Naive thymus-derived CD8-positive, alpha-beta T cell (primary cell): Measurements from ENCODE around the gene PAPSS2. TPM values are rescaled to one million over a fixed set of nuclear protein-coding genes. Genes with fewer than 3 reads are reported as not detected.
"Not testable (repeated sequence)": the region's sequence is repeated elsewhere in the genome, so short reads cannot be mapped to it uniquely, and the experiment has no call there.

Source experiments
- ATAC-seq, 2 donors: fragments of 150-1000 bp; cut with Tn5 transposase in 1 of 2; sonication (Bioruptor Pico), chemical (Tn5 transposase) in 1 of 2; 1 replicate in 1 of 2; 2 replicates in 1 of 2; pipeline ENCODE4 v1.10.0; 2021; ENCODE audit warnings: mild to moderate bottlenecking in 2 of 2, moderate library complexity in 2 of 2
- POLR2A ChIA-PET: fragments of 350-600 bp; sonication (Branson Sonifier 250); formaldehyde crosslinking; loops from one replicate; lab custom pipeline; 2021; ENCODE audit warnings: antibody characterized with exemption; lab: Charles Lee
- DNase-seq, 10 donors: peaks; one replicate each; pipeline versions ENCODE4 v3.0.0 to v3.0.0-alpha.2; 2020 to 2022
- H3K27ac Mint-ChIP-seq, 10 donors: one replicate each; pipeline ENCODE4 v1.8.0; 2020 to 2022; ENCODE audit warnings: mild to moderate bottlenecking in 10 of 10, mixed read lengths in 10 of 10, moderate library complexity in 4 of 10, inconsistent platforms in 1 of 10
- H3K27me3 Mint-ChIP-seq, 5 donors: one replicate each; pipeline ENCODE4 v1.8.0; 2021 to 2022; ENCODE audit warnings: mixed read lengths in 5 of 5
- H3K36me3 Mint-ChIP-seq, 3 donors: one replicate each; pipeline ENCODE4 v1.8.0; 2020 to 2022; ENCODE audit warnings: mixed read lengths in 3 of 3, mild to moderate bottlenecking in 2 of 3, inconsistent platforms in 1 of 3
- H3K4me1 Mint-ChIP-seq, 4 donors: one replicate each; pipeline ENCODE4 v1.8.0; 2021 to 2022; ENCODE audit warnings: mixed read lengths in 4 of 4
- H3K4me3 Mint-ChIP-seq, 10 donors: one replicate each; pipeline ENCODE4 v1.8.0; 2020 to 2022; ENCODE audit warnings: mild to moderate bottlenecking in 10 of 10, mixed read lengths in 10 of 10, moderate library complexity in 6 of 10, inconsistent platforms in 1 of 10
- H3K9me3 Mint-ChIP-seq, 9 donors: one replicate each; pipeline ENCODE4 v1.8.0; 2020 to 2022; ENCODE audit warnings: mixed read lengths in 9 of 9, mild to moderate bottlenecking in 3 of 9, inconsistent platforms in 1 of 9, moderate library complexity in 1 of 9
- polyA plus RNA-seq, 3 donors: library from polyadenylated mRNA; unstranded; fragments of 300-500 nt; fragmentation: Illumina TruSeq; gene quantifications; one replicate each; pipeline ENCODE4 v1.2.3, GENCODE V29; 2021
- total RNA-seq, 8 experiments: library from RNA in 2 of 8; stranded (reverse) in 2 of 8; gene quantifications; one replicate each; pipeline ENCODE4 v1.2.3 and lab custom pipeline; 2021 to 2026

The PAPSS2 gene
- total and polyA plus RNA-seq, 5 experiments from 2014 or later, result 0.05 to 0.70 (median 0.08) TPM; not detected in 2

DNA sequence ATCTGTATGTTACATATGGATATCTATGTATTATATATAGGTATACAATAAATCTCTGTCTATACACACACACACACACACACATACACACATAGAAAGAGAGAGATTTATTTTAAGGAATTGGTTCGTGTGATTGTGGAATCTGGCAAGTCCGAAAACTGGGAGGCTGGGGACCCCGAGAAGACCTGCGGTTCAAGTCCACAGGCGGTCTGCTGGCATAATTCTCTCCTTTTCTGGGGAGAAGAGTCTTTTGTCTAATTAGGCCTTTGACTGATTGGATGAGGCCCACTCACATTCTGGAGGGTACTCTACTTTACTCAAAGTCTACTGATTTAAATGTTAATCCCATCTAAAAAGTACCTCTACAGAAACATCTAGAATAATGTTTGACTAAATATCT lies 65.1 kb downstream of the PAPSS2 start:
- Mint-ChIP-seq H3K9me3 (no peaks in the 10 kb centered on the region), H3K4me3 (no peak overlapping the region), H3K27ac (no peak overlapping the region), H3K36me3 (no peaks in the 10 kb centered on the region), H3K27me3 (peaks cover 0 to 7% (median 0%) of the 10 kb centered on the region in 5 donors), H3K4me1 (peaks cover 0 to 8% (median 0%) of the 10 kb centered on the region in 4 donors)
- DNase-seq, result no peak
- POLR2A ChIA-PET, result no interaction called here
- ATAC-seq, result no peak

GRCh38 chr10:87729940-87730339 lies 70.3 kb downstream of the PAPSS2 start:
- no peak for DNase-seq
- Mint-ChIP-seq H3K27ac (no peak overlapping the region), H3K36me3 (no peaks in the 10 kb centered on the region)

DNA sequence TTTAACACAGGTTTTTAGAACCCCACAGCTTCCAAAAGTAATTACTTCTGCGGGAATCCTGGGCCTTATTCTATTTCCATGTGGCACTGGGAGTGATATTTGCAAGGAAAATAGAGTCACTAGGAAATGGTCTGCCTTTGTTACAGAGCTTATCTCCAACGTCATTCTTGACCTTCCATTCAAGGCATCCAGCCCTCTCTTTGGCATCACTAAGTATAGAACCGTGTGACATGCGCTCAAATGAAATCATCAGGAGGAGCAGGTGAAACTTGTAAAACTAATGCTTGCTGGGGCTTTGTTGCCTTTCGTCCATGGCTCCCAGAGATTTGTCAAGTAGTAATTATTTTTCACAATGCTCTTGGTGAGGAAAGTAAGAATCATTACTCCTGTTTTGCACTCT lies 73.4 kb downstream of the PAPSS2 start:
- ATAC-seq (no peak), DNase-seq (no peak)
- POLR2A ChIA-PET, result no interaction called here
- Mint-ChIP-seq H3K4me3 (no peak overlapping the region), H3K27ac (no peak overlapping the region), H3K27me3 (peaks cover 15 to 30% (median 25%) of the 10 kb centered on the region in 5 donors), H3K36me3 (no peaks in the 10 kb centered on the region), H3K4me1 (peaks cover 0 to 7% (median 0%) of the 10 kb centered on the region in 4 donors), H3K9me3 (no peaks in the 10 kb centered on the region)

More at GRCh38 chr10:87729940-87730339, 70.3 kb downstream of the PAPSS2 start:
- Mint-ChIP-seq H3K4me3 (no peak overlapping the region), H3K4me1 (peaks cover 0 to 3% (median 0%) of the 10 kb centered on the region in 4 donors), H3K27me3 (peaks cover 2 to 22% (median 7%) of the 10 kb centered on the region in 5 donors), H3K9me3 (no peaks in the 10 kb centered on the region)
- POLR2A ChIA-PET, result no interaction called here
- ATAC-seq, result no peak

GRCh38 chr10:87734987-87735827 lies 75.5 kb downstream of the PAPSS2 start:
- no peaks in the 10 kb centered on the region for H3K9me3 Mint-ChIP-seq
- POLR2A ChIA-PET, result interaction anchor here (0.7 kb wide), 1 partner anchor 89 kb away, joined by 5 read pairs; no protein-coding TSS in a partner anchor
- H3K27ac Mint-ChIP-seq, result peak overlapping the region in 1 of 10 donors; percentile 1
- DNase-seq (peak in 2 of 10 donors; percentile 7 to 12), ATAC-seq (no peak)
- peaks cover 17 to 34% (median 26%) of the 10 kb centered on the region in 5 donors for H3K27me3 Mint-ChIP-seq
- peaks cover 0 to 7% (median 0%) of the 10 kb centered on the region in 4 donors for H3K4me1 Mint-ChIP-seq
- H3K36me3 Mint-ChIP-seq, result no peaks in the 10 kb centered on the region
- H3K4me3 Mint-ChIP-seq, result no peak overlapping the region

GRCh38 chr10:87738253-87738652 lies 78.6 kb downstream of the PAPSS2 start:
- DNase-seq, H3K36me3 Mint-ChIP-seq, H3K4me1 Mint-ChIP-seq, H3K9me3 Mint-ChIP-seq, ATAC-seq, H3K27ac Mint-ChIP-seq, H3K4me3 Mint-ChIP-seq, POLR2A ChIA-PET: not testable (repeated sequence)
- peaks cover 13 to 34% (median 22%) of the 10 kb centered on the region in 5 donors for H3K27me3 Mint-ChIP-seq

DNA sequence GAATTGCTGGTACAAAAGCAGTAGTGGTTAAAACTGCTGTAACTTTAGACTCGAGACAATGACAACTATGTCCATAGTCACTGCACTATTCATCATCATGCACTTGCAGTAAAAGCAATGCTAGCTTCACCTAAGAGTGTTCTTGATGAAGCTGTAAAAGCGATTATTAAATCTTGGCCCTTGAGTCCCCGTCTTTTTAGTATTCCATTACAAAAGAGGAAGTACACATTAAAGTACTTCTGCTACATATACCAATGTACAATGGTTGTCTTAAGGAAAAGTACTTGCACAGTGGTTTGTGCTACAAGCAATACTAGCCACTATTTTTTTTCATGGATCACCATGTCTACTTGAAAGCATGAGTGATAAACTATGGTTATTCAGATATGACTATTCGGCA lies 80.0 kb downstream of the PAPSS2 start:
- DNase-seq, result no peak
- H3K27ac Mint-ChIP-seq, result no peak overlapping the region
- peaks cover 11 to 34% (median 13%) of the 10 kb centered on the region in 5 donors for H3K27me3 Mint-ChIP-seq
- no peak for ATAC-seq
- H3K4me3 Mint-ChIP-seq, result no peak overlapping the region
- H3K9me3 Mint-ChIP-seq, result no peaks in the 10 kb centered on the region
- no peaks in the 10 kb centered on the region for H3K36me3 Mint-ChIP-seq
- POLR2A ChIA-PET, result no interaction called here
- peaks cover 0 to 7% (median 0%) of the 10 kb centered on the region in 4 donors for H3K4me1 Mint-ChIP-seq

DNA sequence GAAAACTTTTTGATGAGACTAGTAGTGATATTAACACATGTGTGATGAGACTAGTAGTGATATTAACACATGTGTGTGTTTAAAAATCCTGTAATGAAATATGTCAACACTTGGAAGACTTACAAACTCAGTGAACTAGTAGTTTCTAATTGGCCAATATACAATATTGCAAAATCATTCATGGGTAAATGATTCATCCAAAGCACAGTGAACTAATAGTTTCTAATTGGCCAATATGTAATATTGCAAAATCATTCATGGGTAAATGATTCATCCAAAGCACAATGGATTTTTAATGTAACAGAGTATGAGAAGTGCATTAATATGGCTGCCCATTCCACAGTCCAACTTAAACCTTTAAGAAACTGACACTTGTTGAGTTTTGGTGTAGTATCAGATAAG lies 80.6 kb downstream of the PAPSS2 start:
- no peaks in the 10 kb centered on the region for H3K36me3 Mint-ChIP-seq
- H3K27me3 Mint-ChIP-seq, result peaks cover 9 to 28% (median 10%) of the 10 kb centered on the region in 5 donors
- POLR2A ChIA-PET, result no interaction called here
- ATAC-seq (no peak), DNase-seq (no peak)
- no peaks in the 10 kb centered on the region for H3K9me3 Mint-ChIP-seq
- H3K4me1 Mint-ChIP-seq, result peaks cover 0 to 3% (median 0%) of the 10 kb centered on the region in 4 donors
- no peak overlapping the region for H3K4me3 Mint-ChIP-seq
- H3K27ac Mint-ChIP-seq, result no peak overlapping the region

DNA sequence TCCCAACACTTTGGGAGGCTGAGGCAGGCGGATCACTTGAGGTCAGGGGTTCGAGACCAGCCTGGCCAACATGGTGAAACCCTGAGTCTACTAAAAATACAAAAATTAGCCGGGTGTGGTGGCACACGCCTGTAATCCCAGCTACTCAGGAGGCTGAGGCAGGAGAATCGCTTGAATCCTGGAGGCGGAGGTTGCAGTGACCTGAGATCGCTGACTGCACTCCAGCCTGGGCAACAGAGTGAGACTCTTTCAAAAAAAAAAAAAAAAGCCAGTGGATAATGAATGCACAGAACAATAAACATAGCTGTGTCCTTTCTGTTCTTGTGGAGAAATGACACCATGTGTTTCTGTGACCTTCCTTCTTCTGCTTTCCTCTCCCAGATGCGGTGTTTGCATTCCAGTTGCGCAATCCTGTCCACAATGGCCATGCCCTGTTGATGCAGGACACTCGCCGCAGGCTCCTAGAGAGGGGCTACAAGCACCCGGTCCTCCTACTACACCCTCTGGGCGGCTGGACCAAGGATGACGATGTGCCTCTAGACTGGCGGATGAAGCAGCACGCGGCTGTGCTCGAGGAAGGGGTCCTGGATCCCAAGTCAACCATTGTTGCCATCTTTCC lies 83.4 kb downstream of the PAPSS2 start:
- H3K9me3 Mint-ChIP-seq, POLR2A ChIA-PET: not testable (repeated sequence)

GRCh38 chr10:87744606-87745005 lies 84.9 kb downstream of the PAPSS2 start:
- H3K9me3 Mint-ChIP-seq, result peaks cover 0 to 4% (median 0%) of the 10 kb centered on the region in 9 donors
- H3K4me3 Mint-ChIP-seq, result no peak overlapping the region
- POLR2A ChIA-PET, result no interaction called here
- DNase-seq (no peak), ATAC-seq (no peak)
- H3K4me1 Mint-ChIP-seq, result peaks cover 0 to 4% (median under 1%) of the 10 kb centered on the region in 4 donors
- no peak overlapping the region for H3K27ac Mint-ChIP-seq
- no peaks in the 10 kb centered on the region for H3K36me3 Mint-ChIP-seq
- peaks cover 0 to 2% (median 0%) of the 10 kb centered on the region in 5 donors for H3K27me3 Mint-ChIP-seq

More for the DNA sequence above, 83.4 kb downstream of the PAPSS2 start:
- H3K4me3 Mint-ChIP-seq, H3K27me3 Mint-ChIP-seq, DNase-seq, H3K36me3 Mint-ChIP-seq, H3K4me1 Mint-ChIP-seq, ATAC-seq: not testable (repeated sequence)
- H3K27ac Mint-ChIP-seq, result peak overlapping the region in 1 of 10 donors; percentile 39

- no peak for ATAC-seq
These were observed 87.2 kb downstream of the PAPSS2 start for GRCh38 chr10:87746911-87747310.

GRCh38 chr10:87748244-87748643 lies 88.6 kb downstream of the PAPSS2 start:
- H3K36me3 Mint-ChIP-seq, result peaks cover 0 to 13% (median 2%) of the 10 kb centered on the region in 3 donors
- H3K4me1 Mint-ChIP-seq, DNase-seq, ATAC-seq, H3K4me3 Mint-ChIP-seq, H3K27me3 Mint-ChIP-seq, H3K9me3 Mint-ChIP-seq: not testable (repeated sequence)
- peak overlapping the region in 1 of 10 donors; percentile 75 for H3K27ac Mint-ChIP-seq
- POLR2A ChIA-PET, result interaction anchor here (0.6 kb wide), 1 partner anchor 71 kb away, joined by 3 read pairs; no protein-coding TSS in a partner anchor

More at GRCh38 chr10:87746911-87747310, 87.2 kb downstream of the PAPSS2 start:
- Mint-ChIP-seq H3K36me3 (peaks cover 0 to 1% (median 0%) of the 10 kb centered on the region in 3 donors), H3K9me3 (peaks cover 0 to 4% (median 0%) of the 10 kb centered on the region in 9 donors), H3K27me3 (no peaks in the 10 kb centered on the region), H3K4me3 (no peak overlapping the region), H3K27ac (no peak overlapping the region), H3K4me1 (peaks cover 0 to 7% (median under 1%) of the 10 kb centered on the region in 4 donors)
- POLR2A ChIA-PET, result no interaction called here
- DNase-seq, result no peak

- peaks cover 0 to 28% (median 11%) of the 10 kb centered on the region in 3 donors for H3K36me3 Mint-ChIP-seq
- peak overlapping the region; percentile 20 to 84 (median 45) for H3K27ac Mint-ChIP-seq
- no peaks in the 10 kb centered on the region for H3K27me3 Mint-ChIP-seq
- H3K9me3 Mint-ChIP-seq, result peaks cover 0 to 4% (median 0%) of the 10 kb centered on the region in 9 donors
- peaks cover 0 to 7% (median 2%) of the 10 kb centered on the region in 4 donors for H3K4me1 Mint-ChIP-seq
- no peak overlapping the region for H3K4me3 Mint-ChIP-seq
- DNase-seq, result no peak
- POLR2A ChIA-PET, result interaction anchor here (0.6 kb wide), 1 partner anchor 419 kb away, joined by 3 read pairs; no protein-coding TSS in a partner anchor
- peak in 1 of 2 donors; percentile 23 for ATAC-seq
These were observed 90.5 kb downstream of the PAPSS2 start for GRCh38 chr10:87750001-87750671.
